ENCODE results near the gene HIGD1A. TPM values are rescaled to one million over a fixed set of nuclear protein-coding genes. Genes with fewer than 3 reads are reported as not detected.

Gene HIGD1A
- total and polyA plus RNA-seq, 2 experiments from 2014 or later = 102 to 144 TPM

DNA sequence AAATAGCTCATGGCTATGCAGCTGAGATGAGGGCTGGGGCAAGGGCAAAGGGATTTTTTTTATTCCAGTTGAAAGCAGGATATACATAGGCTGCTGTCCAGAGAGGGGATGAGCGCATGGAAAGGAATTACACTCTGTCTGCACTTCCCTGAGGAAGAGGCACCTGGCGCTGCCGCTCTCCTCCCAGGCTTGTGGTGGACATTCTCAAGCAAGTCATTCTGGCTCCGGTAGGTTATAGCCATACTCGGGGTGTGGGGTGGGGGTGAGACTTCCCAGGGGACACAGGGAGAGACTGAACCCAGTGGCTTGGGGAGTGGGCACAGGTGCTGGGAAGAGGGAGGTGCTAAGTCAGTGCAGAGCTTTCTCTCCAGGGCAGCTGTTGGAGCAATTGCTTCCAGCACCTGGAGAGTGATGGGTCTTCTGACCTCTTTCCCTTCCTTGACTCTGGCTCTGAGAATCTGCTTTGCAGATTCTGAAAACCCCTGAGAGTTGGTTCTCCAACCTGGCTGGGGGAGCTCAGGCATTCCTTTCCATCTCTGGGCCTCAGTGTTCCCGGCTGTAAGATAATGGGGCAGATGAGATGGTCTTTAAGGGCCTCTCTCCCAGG, 47.0 kb upstream of the HIGD1A start (continued):
- TF ChIP-seq, protein P1, sequence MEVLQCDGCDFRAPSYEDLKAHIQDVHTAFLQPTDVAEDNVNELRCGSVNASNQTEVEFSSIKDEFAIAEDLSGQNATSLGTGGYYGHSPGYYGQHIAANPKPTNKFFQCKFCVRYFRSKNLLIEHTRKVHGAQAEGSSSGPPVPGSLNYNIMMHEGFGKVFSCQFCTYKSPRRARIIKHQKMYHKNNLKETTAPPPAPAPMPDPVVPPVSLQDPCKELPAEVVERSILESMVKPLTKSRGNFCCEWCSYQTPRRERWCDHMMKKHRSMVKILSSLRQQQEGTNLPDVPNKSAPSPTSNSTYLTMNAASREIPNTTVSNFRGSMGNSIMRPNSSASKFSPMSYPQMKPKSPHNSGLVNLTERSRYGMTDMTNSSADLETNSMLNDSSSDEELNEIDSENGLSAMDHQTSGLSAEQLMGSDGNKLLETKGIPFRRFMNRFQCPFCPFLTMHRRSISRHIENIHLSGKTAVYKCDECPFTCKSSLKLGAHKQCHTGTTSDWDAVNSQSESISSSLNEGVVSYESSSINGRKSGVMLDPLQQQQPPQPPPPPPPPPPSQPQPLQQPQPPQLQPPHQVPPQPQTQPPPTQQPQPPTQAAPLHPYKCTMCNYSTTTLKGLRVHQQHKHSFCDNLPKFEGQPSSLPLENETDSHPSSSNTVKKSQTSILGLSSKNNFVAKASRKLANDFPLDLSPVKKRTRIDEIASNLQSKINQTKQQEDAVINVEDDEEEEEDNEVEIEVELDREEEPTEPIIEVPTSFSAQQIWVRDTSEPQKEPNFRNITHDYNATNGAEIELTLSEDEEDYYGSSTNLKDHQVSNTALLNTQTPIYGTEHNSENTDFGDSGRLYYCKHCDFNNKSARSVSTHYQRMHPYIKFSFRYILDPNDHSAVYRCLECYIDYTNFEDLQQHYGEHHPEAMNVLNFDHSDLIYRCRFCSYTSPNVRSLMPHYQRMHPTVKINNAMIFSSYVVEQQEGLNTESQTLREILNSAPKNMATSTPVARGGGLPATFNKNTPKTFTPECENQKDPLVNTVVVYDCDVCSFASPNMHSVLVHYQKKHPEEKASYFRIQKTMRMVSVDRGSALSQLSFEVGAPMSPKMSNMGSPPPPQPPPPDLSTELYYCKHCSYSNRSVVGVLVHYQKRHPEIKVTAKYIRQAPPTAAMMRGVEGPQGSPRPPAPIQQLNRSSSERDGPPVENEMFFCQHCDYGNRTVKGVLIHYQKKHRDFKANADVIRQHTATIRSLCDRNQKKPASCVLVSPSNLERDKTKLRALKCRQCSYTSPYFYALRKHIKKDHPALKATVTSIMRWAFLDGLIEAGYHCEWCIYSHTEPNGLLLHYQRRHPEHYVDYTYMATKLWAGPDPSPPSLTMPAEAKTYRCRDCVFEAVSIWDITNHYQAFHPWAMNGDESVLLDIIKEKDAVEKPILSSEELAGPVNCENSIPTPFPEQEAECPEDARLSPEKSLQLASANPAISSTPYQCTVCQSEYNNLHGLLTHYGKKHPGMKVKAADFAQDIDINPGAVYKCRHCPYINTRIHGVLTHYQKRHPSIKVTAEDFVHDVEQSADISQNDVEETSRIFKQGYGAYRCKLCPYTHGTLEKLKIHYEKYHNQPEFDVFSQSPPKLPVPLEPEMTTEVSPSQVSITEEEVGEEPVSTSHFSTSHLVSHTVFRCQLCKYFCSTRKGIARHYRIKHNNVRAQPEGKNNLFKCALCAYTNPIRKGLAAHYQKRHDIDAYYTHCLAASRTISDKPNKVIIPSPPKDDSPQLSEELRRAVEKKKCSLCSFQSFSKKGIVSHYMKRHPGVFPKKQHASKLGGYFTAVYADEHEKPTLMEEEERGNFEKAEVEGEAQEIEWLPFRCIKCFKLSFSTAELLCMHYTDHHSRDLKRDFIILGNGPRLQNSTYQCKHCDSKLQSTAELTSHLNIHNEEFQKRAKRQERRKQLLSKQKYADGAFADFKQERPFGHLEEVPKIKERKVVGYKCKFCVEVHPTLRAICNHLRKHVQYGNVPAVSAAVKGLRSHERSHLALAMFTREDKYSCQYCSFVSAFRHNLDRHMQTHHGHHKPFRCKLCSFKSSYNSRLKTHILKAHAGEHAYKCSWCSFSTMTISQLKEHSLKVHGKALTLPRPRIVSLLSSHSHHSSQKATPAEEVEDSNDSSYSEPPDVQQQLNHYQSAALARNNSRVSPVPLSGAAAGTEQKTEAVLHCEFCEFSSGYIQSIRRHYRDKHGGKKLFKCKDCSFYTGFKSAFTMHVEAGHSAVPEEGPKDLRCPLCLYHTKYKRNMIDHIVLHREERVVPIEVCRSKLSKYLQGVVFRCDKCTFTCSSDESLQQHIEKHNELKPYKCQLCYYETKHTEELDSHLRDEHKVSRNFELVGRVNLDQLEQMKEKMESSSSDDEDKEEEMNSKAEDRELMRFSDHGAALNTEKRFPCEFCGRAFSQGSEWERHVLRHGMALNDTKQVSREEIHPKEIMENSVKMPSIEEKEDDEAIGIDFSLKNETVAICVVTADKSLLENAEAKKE (CRISPR knock-in tag; IDR thresholded peaks at IDR 0.05) = no peak
- TF ChIP-seq STAT1 (IDR thresholded peaks at IDR 0.05; ENCODE audit: unreplicated experiment) (no peak), ZNF114 (CRISPR knock-in tag; IDR thresholded peaks at IDR 0.05) (no peak), POLR2AphosphoS5 (IDR thresholded peaks at IDR 0.05; ENCODE audit: low read depth) (no peak), NANOG (IDR thresholded peaks at IDR 0.05; ENCODE audit: borderline replicate concordance) (no peak), CREB1 (CRISPR knock-in tag; IDR thresholded peaks at IDR 0.05; ENCODE audit: low read depth) (no peak)
- TF ChIP-seq, protein P2, sequence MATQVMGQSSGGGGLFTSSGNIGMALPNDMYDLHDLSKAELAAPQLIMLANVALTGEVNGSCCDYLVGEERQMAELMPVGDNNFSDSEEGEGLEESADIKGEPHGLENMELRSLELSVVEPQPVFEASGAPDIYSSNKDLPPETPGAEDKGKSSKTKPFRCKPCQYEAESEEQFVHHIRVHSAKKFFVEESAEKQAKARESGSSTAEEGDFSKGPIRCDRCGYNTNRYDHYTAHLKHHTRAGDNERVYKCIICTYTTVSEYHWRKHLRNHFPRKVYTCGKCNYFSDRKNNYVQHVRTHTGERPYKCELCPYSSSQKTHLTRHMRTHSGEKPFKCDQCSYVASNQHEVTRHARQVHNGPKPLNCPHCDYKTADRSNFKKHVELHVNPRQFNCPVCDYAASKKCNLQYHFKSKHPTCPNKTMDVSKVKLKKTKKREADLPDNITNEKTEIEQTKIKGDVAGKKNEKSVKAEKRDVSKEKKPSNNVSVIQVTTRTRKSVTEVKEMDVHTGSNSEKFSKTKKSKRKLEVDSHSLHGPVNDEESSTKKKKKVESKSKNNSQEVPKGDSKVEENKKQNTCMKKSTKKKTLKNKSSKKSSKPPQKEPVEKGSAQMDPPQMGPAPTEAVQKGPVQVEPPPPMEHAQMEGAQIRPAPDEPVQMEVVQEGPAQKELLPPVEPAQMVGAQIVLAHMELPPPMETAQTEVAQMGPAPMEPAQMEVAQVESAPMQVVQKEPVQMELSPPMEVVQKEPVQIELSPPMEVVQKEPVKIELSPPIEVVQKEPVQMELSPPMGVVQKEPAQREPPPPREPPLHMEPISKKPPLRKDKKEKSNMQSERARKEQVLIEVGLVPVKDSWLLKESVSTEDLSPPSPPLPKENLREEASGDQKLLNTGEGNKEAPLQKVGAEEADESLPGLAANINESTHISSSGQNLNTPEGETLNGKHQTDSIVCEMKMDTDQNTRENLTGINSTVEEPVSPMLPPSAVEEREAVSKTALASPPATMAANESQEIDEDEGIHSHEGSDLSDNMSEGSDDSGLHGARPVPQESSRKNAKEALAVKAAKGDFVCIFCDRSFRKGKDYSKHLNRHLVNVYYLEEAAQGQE (IDR thresholded peaks at IDR 0.05; ENCODE audit: unreplicated experiment) = no peak
- TF ChIP-seq, protein P3, sequence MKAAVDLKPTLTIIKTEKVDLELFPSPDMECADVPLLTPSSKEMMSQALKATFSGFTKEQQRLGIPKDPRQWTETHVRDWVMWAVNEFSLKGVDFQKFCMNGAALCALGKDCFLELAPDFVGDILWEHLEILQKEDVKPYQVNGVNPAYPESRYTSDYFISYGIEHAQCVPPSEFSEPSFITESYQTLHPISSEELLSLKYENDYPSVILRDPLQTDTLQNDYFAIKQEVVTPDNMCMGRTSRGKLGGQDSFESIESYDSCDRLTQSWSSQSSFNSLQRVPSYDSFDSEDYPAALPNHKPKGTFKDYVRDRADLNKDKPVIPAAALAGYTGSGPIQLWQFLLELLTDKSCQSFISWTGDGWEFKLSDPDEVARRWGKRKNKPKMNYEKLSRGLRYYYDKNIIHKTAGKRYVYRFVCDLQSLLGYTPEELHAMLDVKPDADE (IDR thresholded peaks at IDR 0.05) = no peak
